Lung (tissue), 12 donors: ENCODE results near the gene CTLA4. TPM values are rescaled to one million over a fixed set of nuclear protein-coding genes. Genes with fewer than 3 reads are reported as not detected.

Experiments
- ATAC-seq: fragments of 200-7000 bp; cut with Tn5 transposase; one replicate; pipeline ENCODE4 v1.9.1; 2020; ENCODE audit warnings: moderate number of reproducible peaks; ENCODE audit not compliant: insufficient read depth, low FRiP score
- DNase-seq, 3 donors: peaks; one replicate each; pipeline ENCODE4 v3.0.0-alpha.2; 2013 to 2017
- H3K27ac ChIP-seq, 2 donors: one replicate each; pipeline ENCODE4 v1.5.1; 2013; ENCODE audit warnings: mild to moderate bottlenecking in 2 of 2, moderate library complexity in 2 of 2, control low read depth in 1 of 2, inconsistent platforms in 1 of 2, low read depth in 1 of 2, low read length in 1 of 2
- H3K27me3 ChIP-seq, 3 donors: one replicate each; pipeline ENCODE4 v1.5.1; 2013; ENCODE audit warnings: low read length in 2 of 3; ENCODE audit not compliant: control insufficient read depth in 3 of 3, insufficient read depth in 3 of 3
- H3K36me3 ChIP-seq, 4 donors: one replicate each; pipeline ENCODE4 v1.5.1; 2013; ENCODE audit warnings: low read length in 4 of 4, mild to moderate bottlenecking in 1 of 4, moderate library complexity in 1 of 4; ENCODE audit not compliant: control insufficient read depth in 4 of 4, insufficient read depth in 4 of 4
- H3K4me1 ChIP-seq, 5 donors: one replicate each; pipeline ENCODE4 v1.5.1; 2013; ENCODE audit warnings: low read length in 5 of 5, mild to moderate bottlenecking in 2 of 5, moderate library complexity in 1 of 5; ENCODE audit not compliant: control insufficient read depth in 5 of 5, insufficient read depth in 5 of 5
- H3K4me3 ChIP-seq: one replicate; pipeline ENCODE4 v1.5.1; 2013; ENCODE audit warnings: mild to moderate bottlenecking, control low read depth, moderate library complexity
- H3K9ac ChIP-seq, 2 donors: one replicate each; pipeline ENCODE4 v1.5.1; 2013; ENCODE audit warnings: low read length in 2 of 2, control low read depth in 1 of 2; ENCODE audit not compliant: insufficient read depth in 1 of 2
- H3K9me3 ChIP-seq, 4 donors: one replicate each; pipeline ENCODE4 v1.5.1; 2013; ENCODE audit warnings: low read length in 3 of 4, mild to moderate bottlenecking in 1 of 4, moderate library complexity in 1 of 4; ENCODE audit not compliant: control insufficient read depth in 4 of 4, insufficient read depth in 3 of 4
- WGBS, 2 donors: extraction: QIAGEN DNeasy Blood & Tissue Kit; methylation state at CpG; one replicate each; pipeline ENCODE4 v1.1.7; 2013; 5-methylcytosine and 5-hydroxymethylcytosine counted together
- polyA plus RNA-seq, 2 donors: library from polyadenylated mRNA; stranded (reverse); fragments of 200-250 nt; gene quantifications; one replicate each; pipeline ENCODE4 v1.2.1, GENCODE V29; 2013
- total RNA-seq, 2 donors: library from RNA; depleted of rRNA in 1 of 2; stranded (reverse); fragments of >200 nt in 1 of 2; gene quantifications; one replicate each; pipeline ENCODE4 v1.2.1, GENCODE V29; 2014 to 2021
- TF ChIP-seq, protein P1 (sequence below): IDR thresholded peaks from 2 replicates; pipeline ENCODE4 v1.5.1; 2012; ENCODE audit warnings: mild to moderate bottlenecking; ENCODE audit errors: control extremely low read depth, extremely low read depth
- donor health status: control.
- donor health status: control.
- donor health status: Bipolar disorder and iron deficiency.
- donor health status: healthy.
- donor health status: DM: yes; HTN: yes; CAD: no.

CTLA4 gene
- total and polyA plus RNA-seq, 4 donors = 0.10 to 3.9 (median 1.4) TPM

DNA sequence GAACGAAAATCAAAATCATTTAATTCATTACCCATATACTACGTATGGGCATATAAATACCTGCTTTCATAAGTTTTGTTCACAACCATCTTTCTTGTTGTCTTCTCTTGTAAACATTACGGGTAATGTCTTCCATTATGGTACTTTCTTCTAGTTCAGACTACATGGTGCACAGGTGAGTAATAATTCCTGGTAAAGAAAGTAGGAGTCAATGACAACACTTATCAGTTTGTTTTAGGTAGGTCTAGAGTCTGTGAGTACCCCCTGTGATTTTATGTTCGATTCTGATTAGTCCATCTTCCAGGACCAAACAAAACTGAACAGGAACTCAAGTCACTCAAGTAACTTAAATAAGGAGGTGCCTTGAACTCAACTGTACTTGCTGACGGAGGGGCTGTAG lies 25.2 kb upstream of the CTLA4 start:
- WGBS, 2 donors = 76 to 79% methylated on average over 5 of the region's 5 CpGs
- Histone ChIP-seq H3K27me3 (no peaks in the 10 kb centered on the region), H3K27ac (no peak overlapping the region), H3K4me1 (no peaks in the 10 kb centered on the region), H3K36me3 (no peaks in the 10 kb centered on the region), H3K9ac (no peak overlapping the region), H3K9me3 (no peaks in the 10 kb centered on the region), H3K4me3 (no peak overlapping the region)
- no peak for ATAC-seq
- TF ChIP-seq, protein P1, sequence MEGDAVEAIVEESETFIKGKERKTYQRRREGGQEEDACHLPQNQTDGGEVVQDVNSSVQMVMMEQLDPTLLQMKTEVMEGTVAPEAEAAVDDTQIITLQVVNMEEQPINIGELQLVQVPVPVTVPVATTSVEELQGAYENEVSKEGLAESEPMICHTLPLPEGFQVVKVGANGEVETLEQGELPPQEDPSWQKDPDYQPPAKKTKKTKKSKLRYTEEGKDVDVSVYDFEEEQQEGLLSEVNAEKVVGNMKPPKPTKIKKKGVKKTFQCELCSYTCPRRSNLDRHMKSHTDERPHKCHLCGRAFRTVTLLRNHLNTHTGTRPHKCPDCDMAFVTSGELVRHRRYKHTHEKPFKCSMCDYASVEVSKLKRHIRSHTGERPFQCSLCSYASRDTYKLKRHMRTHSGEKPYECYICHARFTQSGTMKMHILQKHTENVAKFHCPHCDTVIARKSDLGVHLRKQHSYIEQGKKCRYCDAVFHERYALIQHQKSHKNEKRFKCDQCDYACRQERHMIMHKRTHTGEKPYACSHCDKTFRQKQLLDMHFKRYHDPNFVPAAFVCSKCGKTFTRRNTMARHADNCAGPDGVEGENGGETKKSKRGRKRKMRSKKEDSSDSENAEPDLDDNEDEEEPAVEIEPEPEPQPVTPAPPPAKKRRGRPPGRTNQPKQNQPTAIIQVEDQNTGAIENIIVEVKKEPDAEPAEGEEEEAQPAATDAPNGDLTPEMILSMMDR = no peak
- DNase-seq = no peak

DNA sequence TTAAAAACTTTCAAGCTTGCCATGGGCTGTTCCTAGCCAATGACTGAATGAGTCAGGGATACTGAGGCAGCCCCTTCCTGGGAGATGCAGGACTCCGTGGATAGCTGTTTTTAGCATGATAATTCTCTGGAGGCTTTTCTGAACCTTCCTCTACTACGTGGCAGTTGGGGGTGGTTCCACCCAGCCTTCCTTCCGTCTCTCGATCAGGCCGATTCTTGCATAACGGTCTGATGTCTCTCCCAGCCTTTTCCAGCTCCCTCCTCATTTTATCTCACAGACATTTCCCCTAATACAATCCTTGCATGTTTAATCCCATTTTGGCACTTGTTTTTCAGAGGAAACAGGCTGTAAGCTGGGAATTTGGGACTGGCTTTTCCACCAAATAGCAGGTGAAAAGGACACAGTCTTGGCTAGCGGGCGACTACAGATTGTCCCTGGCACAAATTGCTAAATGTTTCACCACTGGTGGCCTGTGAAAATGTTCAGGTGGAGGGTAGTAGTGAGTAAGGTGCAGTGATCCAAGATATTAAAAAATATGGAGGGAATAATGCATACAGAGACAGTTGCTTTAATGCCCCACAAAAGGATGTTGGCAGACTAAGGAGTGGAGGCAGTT lies 21.0 kb upstream of the CTLA4 start:
- no peaks in the 10 kb centered on the region for H3K27me3 ChIP-seq
- no peaks in the 10 kb centered on the region for H3K36me3 ChIP-seq
- H3K4me1 ChIP-seq = no peaks in the 10 kb centered on the region
- H3K9me3 ChIP-seq = no peaks in the 10 kb centered on the region
- no peak overlapping the region for H3K4me3 ChIP-seq
- ATAC-seq = no peak
- no peak overlapping the region for H3K27ac ChIP-seq
- no peak for DNase-seq
- H3K9ac ChIP-seq = no peak overlapping the region
- TF ChIP-seq, protein P1 = no peak
- 89 to 94% methylated on average over 8 of the region's 8 CpGs for WGBS, 2 donors

DNA sequence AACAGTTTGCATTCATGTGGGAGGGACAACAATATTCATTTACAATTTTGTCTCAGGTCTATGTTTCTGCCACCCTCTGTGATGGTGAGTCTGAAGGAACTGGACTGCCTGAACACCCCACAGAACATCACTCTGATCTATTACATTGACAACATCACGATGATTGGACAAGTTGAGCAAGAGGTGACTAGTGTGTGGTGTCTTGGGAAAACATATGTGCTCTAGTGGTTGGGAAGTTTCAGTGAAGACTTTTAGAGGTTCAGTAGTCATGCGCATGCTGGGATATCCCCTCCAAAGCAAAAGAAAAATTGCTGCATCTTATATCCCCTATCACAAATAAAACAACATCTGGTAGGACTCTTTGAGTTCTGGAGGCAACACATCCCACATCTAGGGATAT lies 18.6 kb upstream of the CTLA4 start:
- ATAC-seq = no peak
- Histone ChIP-seq H3K4me3 (no peak overlapping the region), H3K9me3 (no peaks in the 10 kb centered on the region), H3K36me3 (no peaks in the 10 kb centered on the region), H3K27me3 (no peaks in the 10 kb centered on the region), H3K27ac (no peak overlapping the region), H3K4me1 (no peaks in the 10 kb centered on the region), H3K9ac (no peak overlapping the region)
- whole genome bisulfite sequencing, 2 donors = 50 to 69% methylated on average over 2 of the region's 2 CpGs
- DNase-seq = no peak
- TF ChIP-seq, protein P1 = no peak

DNA sequence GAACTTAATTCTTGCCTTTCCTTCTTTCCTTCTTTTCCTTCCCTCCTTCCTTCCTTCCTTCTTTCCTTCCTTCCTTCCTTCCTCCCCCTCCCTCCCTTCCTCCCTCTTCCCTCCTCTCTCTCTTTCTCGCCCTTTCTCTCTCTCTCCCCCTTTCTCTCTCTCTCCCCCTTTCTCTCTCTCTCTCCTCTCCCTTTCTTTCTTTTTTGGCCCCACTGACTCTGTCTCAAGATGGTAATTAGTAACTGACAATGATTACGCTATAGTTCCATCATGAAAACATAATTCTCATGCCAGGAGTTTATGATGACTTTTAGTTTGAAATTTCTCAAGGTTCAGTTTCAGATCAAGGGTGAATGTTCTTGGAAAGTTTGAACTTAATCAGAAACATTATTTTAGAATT lies 14.8 kb upstream of the CTLA4 start:
- H3K36me3 ChIP-seq = no peaks in the 10 kb centered on the region
- DNase-seq (no peak), ATAC-seq (no peak)
- no peaks in the 10 kb centered on the region for H3K27me3 ChIP-seq
- H3K4me3 ChIP-seq = no peak overlapping the region
- no peaks in the 10 kb centered on the region for H3K4me1 ChIP-seq
- no peaks in the 10 kb centered on the region for H3K9me3 ChIP-seq
- 83 to 88% methylated on average over 2 of the region's 2 CpGs for WGBS, 2 donors
- H3K27ac ChIP-seq = no peak overlapping the region
- TF ChIP-seq, protein P1 = no peak
- no peak overlapping the region for H3K9ac ChIP-seq
